GM12873 (cell line): ENCODE results near the gene USP33.

Source experiments
- CTCF ChIP-seq: IDR thresholded peaks from 2 replicates; pipeline ENCODE4 v1.5.1; 2012; ENCODE audit warnings: low read depth, mild to moderate bottlenecking, moderate library complexity, low read length, control low read depth; ENCODE audit not compliant: insufficient read depth; ENCODE audit errors: missing control alignments

USP33 gene

GRCh38 chr1:77687519-77687906 is 72.1 kb downstream of the USP33 start:
- TF ChIP-seq CTCF, result peak; percentile 33

GRCh38 chr1:77686796-77687518 is 72.7 kb downstream of the USP33 start:
- no peak for TF ChIP-seq CTCF

GRCh38 chr1:77683160-77684148 is 76.2 kb downstream of the USP33 start:
- peak; percentile 89 for TF ChIP-seq CTCF

GRCh38 chr1:77682460-77683159 is 77.0 kb downstream of the USP33 start, which contains the start of gene ZZZ3:
ZZZ3 (minus strand) TSS chr1:77682658; CDS start chr1:77633354, 49,304 bp downstream.
- TF ChIP-seq CTCF, result no peak

GRCh38 chr1:77680173-77680572 is 79.5 kb downstream of the USP33 start:
- TF ChIP-seq CTCF, result no peak

- no peak for TF ChIP-seq CTCF
Measured at GRCh38 chr1:77678660-77679610, 80.7 kb downstream of the USP33 start.
